Measurements from ENCODE around the gene RNF182.
"Not testable (repeated sequence)": the region's sequence is repeated elsewhere in the genome, so short reads cannot be mapped to it uniquely, and the experiment has no call there.

The RNF182 gene

DNA sequence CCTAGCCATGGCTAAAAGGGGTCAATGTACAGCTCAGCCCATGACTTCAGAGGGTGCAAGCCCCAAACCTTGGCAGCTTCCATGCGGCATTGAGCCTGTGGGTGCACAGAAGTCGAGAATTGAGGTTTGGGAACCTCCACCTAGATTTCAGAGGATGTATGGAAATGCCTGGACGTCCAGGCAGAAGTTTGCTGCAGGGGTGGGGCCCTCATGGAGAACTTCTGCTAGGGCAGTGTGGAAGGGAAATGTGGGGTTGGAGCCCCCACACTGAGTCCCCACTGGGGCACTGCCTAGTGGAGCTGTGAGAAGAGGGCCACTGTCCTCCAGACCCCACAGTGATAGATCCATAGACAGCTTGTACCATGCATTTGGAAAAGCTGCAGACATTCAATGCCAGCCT lies 47.9 kb downstream of the RNF182 start:
- not testable (repeated sequence) for DNase-seq

- not testable (repeated sequence) for DNase-seq
These were observed 48.7 kb downstream of the RNF182 start for GRCh38 chr6:13973422-13973821.

DNA sequence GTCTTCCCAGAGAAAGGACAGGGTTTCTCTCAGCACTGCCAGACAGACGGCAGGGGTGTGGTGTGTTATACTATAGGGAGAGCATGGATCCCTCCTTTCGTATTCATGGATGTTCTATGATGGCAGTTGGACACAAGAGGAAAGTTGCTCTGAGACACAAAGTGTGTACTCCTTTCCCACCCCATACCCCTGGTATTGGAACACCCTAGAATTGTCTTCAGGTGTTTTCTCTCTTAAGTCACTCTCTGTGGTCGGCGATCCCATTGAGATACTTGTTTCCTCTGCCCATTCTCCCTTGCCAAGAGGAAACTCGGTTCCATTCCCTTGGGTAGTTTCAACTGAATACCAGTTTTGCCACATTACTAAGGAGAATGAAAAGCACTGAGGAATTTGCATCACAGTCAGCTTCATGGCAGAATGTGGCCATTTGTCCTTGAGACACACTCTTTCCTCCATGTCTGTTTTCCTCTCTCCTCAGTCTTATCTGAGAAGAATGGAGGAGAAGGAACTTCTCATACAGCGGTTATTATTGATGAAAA lies 53.4 kb downstream of the RNF182 start:
- no peak for DNase-seq

DNA sequence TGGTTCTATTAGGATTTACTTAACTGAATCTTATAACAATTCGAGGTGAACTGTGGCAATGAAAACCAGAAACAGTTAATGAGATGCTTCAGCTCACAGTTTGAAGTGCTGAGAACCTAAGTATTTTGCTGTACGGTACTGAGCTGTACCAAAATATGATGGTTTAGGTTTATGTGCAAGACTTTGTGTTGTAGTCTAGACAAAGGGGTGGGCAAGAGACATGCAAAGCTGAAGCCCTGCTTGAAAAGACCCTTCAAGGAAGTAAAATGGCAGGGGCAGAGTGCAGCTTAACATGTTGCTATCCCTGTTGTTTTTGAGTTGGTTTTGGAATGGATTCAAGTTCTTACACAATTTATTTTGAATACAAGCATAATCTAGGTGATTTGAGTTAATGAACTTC lies 54.0 kb downstream of the RNF182 start:
- DNase-seq: no peak

- no peak for DNase-seq
These were observed 54.8 kb downstream of the RNF182 start for GRCh38 chr6:13979284-13980171.

- no peak for DNase-seq
These were observed 55.8 kb downstream of the RNF182 start for GRCh38 chr6:13980534-13980933.

GRCh38 chr6:13985663-13986325 lies 61.0 kb downstream of the RNF182 start:
- DNase-seq: no peak

- no peak for DNase-seq
These were observed 62.1 kb downstream of the RNF182 start for GRCh38 chr6:13986700-13987399.

- no peak for DNase-seq
These were observed 62.7 kb downstream of the RNF182 start for GRCh38 chr6:13987400-13987865.

- DNase-seq: no peak
These were observed 63.4 kb downstream of the RNF182 start for GRCh38 chr6:13988049-13988738.

DNA sequence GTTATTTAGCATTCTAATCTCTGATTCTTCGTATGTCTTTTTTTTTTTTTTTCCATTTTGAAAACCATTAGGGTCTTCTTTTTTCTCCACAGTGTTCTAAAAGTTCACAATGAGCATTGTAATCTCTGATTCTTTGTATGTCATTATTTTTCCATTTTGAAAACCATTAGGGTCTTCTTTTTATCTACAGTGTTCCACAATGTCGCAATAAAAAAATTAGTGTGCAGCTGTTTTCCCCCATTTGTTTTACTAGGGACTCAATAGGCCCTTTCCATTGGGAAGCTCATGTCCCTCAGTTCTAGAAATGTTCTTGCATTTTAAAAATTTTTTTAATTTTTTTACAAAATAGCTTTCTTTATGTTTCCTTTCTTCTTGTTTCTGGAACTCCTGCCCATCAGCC lies 64.2 kb downstream of the RNF182 start:
- DNase-seq: no peak

DNA sequence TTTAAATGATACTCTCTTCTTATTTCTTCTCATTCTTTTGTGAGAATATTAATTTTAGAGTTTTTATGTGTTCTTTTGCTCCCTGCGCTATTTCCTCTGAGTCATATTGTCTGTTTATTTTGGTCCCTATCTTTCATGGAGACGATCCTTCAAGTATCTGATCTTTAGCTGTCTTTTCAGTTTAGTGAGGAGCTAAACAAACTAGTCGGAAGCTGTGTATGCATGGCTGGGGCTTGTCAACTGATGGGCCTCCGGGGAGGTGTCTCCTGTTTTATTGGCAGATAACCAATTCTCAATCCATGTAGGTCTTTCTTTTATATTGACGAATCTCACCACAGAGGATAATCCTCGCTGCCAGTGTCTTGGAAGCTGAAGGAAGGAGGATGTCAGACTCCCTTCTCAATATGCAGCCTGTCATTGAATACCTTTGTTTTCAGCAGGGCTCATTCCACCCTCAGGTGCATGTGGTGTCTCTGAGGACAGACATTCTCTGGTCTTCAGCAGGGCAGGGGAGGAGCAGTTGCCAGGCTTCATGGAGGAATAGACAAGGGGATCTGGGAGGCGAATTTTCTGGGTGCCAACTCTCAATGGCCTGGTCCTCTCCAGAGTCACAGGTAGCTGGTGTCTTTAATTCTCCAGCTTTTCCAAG lies 64.9 kb downstream of the RNF182 start:
- DNase-seq: no peak

GRCh38 chr6:13990796-13991195 lies 66.0 kb downstream of the RNF182 start:
- DNase-seq: no peak

DNA sequence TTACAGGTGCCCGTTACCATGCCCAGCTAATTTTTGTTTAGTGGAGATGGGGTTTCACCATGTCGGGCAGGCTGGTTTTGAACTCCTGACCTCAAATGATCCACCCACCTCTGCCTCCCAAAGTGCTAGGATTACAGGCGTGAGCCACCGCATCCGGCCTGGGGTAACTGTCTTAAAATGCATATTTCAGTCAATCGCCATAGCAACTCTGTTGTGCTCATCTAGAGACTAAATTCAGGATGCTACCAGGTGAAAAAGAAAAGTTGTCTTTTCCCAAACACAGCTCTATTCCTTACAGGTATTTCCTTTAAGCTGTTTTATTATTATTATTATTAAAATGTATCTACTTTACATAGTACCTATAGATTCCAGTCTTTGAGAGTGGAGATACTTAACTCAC lies 66.6 kb downstream of the RNF182 start:
- no peak for DNase-seq

DNA sequence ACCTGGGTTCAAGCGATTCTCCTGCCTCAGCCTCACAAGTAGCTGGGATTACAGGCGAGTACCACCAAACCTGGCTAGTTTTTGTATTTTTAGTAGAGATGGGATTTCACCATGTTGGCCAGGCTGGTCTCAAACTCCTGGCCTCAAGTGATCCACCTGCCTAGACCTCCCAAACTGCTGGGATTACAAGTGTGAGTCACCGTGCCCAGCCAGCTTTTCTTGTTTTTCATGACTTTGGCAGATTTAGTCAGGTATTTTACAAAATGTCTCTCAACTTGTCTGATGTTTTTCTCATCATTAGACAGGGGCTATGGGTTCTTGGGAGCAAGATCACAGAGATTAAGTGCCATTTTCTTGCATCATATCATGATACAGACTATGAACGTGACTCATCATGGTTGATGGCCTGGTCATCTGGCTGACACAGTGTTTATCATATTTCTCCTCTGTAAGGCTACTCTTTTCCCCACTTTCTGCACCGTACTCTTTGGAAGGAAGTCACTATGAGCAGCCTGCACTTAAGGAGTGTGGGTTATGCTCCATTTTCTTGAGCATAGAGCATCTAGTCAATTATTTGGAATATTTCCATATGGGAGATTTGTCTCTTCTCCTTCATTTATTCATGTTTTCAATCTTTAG lies 67.8 kb downstream of the RNF182 start:
- DNase-seq: no peak

DNA sequence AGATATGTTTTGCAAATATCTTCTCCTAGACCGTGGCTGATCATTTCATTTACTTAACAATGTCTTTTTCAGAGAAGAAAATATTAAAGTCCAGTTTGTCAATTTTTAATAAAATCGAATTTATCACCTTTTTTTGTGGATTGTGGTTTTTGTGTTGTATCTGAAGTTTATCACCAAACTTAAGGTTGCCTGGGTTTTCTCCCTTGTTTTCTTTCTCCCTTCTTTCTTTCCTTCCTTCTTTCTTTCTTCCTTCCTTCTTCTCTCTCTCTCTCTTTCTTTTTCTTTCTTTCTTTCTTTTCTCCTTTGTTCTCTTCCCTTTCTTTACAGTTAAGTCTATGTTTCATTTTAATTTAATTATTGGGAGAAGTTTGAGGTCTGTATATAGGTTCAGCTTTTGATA lies 68.7 kb downstream of the RNF182 start:
- no peak for DNase-seq

DNA sequence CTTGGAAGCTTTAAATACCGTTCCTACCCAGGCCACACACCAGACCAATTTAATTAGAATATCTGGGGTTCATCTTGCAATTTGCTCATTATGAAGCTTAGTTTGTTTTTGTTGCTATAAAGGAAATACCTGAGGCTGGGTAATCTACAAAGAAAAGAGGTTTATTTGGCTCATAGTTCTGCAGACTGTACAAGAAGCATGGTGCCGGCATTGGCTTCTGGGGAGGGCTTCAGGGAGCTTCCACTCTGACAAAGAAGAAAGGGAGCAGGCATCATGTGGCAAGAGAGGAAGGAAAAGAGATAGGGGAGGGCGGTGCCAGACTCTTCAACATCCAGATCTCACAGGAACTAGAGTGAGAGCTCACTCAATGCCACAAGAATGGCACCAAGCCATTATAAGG lies 73.6 kb downstream of the RNF182 start:
- no peak for DNase-seq

- no peak for DNase-seq
These were observed 76.1 kb downstream of the RNF182 start for GRCh38 chr6:14000901-14001300.

- no peak for DNase-seq
These were observed 76.7 kb downstream of the RNF182 start for GRCh38 chr6:14001329-14002012.

GRCh38 chr6:14002176-14002947 lies 77.6 kb downstream of the RNF182 start:
- DNase-seq: no peak

Data from activated CD4-positive, alpha-beta T cell treated with anti-CD3 and anti-CD28 coated beads for 48 hours (primary cell).